HEK293 (cell line): ENCODE results near the gene CDHR1.

Experiments
- CTCF ChIP-seq: fragments of 450-650 bp; formaldehyde crosslinking; IDR thresholded peaks from 2 replicates; pipeline ENCODE4 v1.5.1; 2016; ENCODE audit warnings: missing biosample characterization, missing genetic modification characterization
- YY2 ChIP-seq: fragments of 450-650 bp; formaldehyde crosslinking; IDR thresholded peaks from 2 replicates; pipeline ENCODE4 v1.5.1; 2016; ENCODE audit warnings: missing biosample characterization, missing genetic modification characterization
- ZFP37 ChIP-seq: fragments of 450-650 bp; formaldehyde crosslinking; IDR thresholded peaks from 2 replicates; pipeline ENCODE4 v1.5.1; 2016; ENCODE audit warnings: missing biosample characterization, missing genetic modification characterization
- ZNF133 ChIP-seq: fragments of 450-650 bp; formaldehyde crosslinking; IDR thresholded peaks from 2 replicates; pipeline ENCODE4 v1.5.1; 2016; ENCODE audit warnings: missing biosample characterization, missing genetic modification characterization
- ZNF138 ChIP-seq: fragments of 450-650 bp; formaldehyde crosslinking; IDR thresholded peaks from 2 replicates; pipeline ENCODE4 v1.5.1; 2016; ENCODE audit warnings: missing biosample characterization, missing genetic modification characterization, borderline replicate concordance
- ZNF335 ChIP-seq: fragments of 450-650 bp; formaldehyde crosslinking; conservative IDR thresholded peaks from 2 replicates; pipeline ENCODE4 v1.5.1; 2016; ENCODE audit warnings: missing biosample characterization, missing genetic modification characterization
- ZNF510 ChIP-seq: fragments of 450-650 bp; formaldehyde crosslinking; IDR thresholded peaks from 2 replicates; pipeline ENCODE4 v1.5.1; 2018; ENCODE audit warnings: mild to moderate bottlenecking, missing genetic modification characterization, missing biosample characterization; ENCODE audit not compliant: insufficient replicate concordance
- ZNF585B ChIP-seq: fragments of 450-650 bp; formaldehyde crosslinking; IDR thresholded peaks from 2 replicates; pipeline ENCODE4 v1.5.1; 2016; ENCODE audit warnings: missing biosample characterization, missing genetic modification characterization
- ZNF600 ChIP-seq: fragments of 450-650 bp; formaldehyde crosslinking; IDR thresholded peaks from 2 replicates; pipeline ENCODE4 v1.5.1; 2016; ENCODE audit warnings: missing biosample characterization, missing genetic modification characterization
- ZNF768 ChIP-seq: fragments of 450-650 bp; formaldehyde crosslinking; IDR thresholded peaks from 2 replicates; pipeline ENCODE4 v1.5.1; 2018; ENCODE audit warnings: missing biosample characterization, mild to moderate bottlenecking, missing genetic modification characterization
- ZNF777 ChIP-seq: fragments of 450-650 bp; formaldehyde crosslinking; IDR thresholded peaks from 2 replicates; pipeline ENCODE4 v1.5.1; 2017; ENCODE audit warnings: missing biosample characterization, missing genetic modification characterization, borderline replicate concordance
- TF ChIP-seq, protein P1 (sequence below): fragments of 450-650 bp; formaldehyde crosslinking; IDR thresholded peaks from 2 replicates; pipeline ENCODE4 v1.5.1; 2016; ENCODE audit warnings: missing biosample characterization, missing genetic modification characterization

DNA sequence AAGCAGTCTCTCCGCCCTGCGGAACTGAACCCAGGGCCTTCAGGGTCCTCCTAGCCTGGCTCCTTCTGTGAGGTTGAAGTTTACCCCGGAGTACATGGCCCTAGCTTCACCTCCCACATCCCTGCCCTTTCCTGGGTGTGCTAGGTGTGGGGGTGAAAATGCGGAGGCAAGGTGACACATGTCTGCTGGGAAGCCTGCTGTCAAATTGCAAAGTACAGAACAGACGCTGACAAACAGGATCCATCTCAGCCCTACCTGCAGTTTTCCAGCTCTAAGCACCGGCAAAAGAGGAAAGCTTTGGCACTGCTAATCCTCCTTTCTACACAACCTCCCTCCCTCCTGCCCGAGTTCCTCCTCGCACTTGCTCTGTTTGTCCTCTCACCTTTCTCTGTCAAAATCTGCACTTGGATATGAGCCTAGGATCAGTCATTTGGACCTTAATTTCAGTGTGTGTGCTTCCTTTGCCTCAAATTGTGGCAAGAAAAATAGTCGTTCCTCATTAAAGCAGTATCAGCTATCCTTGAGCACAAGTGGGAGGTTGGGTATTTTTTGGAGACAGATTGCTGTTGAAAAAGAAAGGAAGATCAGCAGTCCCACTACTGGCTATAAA is 35.2 kb upstream of the CDHR1 start:
- TF ChIP-seq ZNF585B (tag by site-specific recombination) (no peak), ZNF768 (tag by site-specific recombination) (no peak), ZNF138 (tag by site-specific recombination) (no peak), ZNF510 (tag by site-specific recombination) (no peak), ZNF600 (tag by site-specific recombination) (no peak), CTCF (no peak), YY2 (tag by site-specific recombination) (no peak), ZNF335 (no peak), ZNF777 (tag by site-specific recombination) (no peak), ZFP37 (tag by site-specific recombination) (no peak), ZNF133 (tag by site-specific recombination) (no peak)
- TF ChIP-seq, protein P1, sequence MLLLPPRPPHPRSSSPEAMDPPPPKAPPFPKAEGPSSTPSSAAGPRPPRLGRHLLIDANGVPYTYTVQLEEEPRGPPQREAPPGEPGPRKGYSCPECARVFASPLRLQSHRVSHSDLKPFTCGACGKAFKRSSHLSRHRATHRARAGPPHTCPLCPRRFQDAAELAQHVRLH (tag by site-specific recombination), result no peak
